HepG2 (cell line): ENCODE measurements around the gene IGF2BP3. TPM values are rescaled to one million over a fixed set of nuclear protein-coding genes. Genes with fewer than 3 reads are reported as not detected.
A peak's percentile ranks its signal among the peaks of the same experiment; 100 is the strongest.

Experiments used
- ATAC-seq: fragments of 200-7000 bp; cut with Tn5 transposase; 3 replicates; pipeline ENCODE4 v1.9.1; 2020; ENCODE audit warnings: mild to moderate bottlenecking, moderate library complexity
- BruUV-seq: library from RNA; stranded (reverse); fragments of 400-500 nt; replicated peaks from 2 replicates; lab custom pipeline; 2021; lab: Mats Ljungman, UMichigan
- CTCF ChIA-PET: fragments of 300-600 bp; formaldehyde crosslinking; extraction: SDS; loops from one replicate; lab custom pipeline; 2021; ENCODE audit warnings: low total read pairs, inconsistent platforms, low intra/inter-chr PET ratio; lab: Yijun Ruan, JAX
- POLR2A ChIA-PET: fragments of 350-600 bp; sonication (Branson Sonifier 250); formaldehyde crosslinking; loops from one replicate; lab custom pipeline; 2020; ENCODE audit warnings: antibody characterized with exemption, inconsistent platforms; lab: Yijun Ruan, JAX
- DNase-seq: peaks from one replicate; pipeline ENCODE4 v3.0.0-alpha.2; 2015; ENCODE audit warnings: low spot score
- FAIRE-seq: peaks from 3 replicates; lab custom pipeline; 2011; peaks lifted over from hg19 to GRCh38; lab: Jason Lieb, UNC
- H2AFZ ChIP-seq: one replicate; pipeline ENCODE4 v1.6.1; 2011; ENCODE audit warnings: low read length, inconsistent platforms
- H3K27ac ChIP-seq: fragments of 300-600 bp; 3 replicates; pipeline ENCODE4 v1.8.0; 2011; ENCODE audit warnings: mixed run types, mild to moderate bottlenecking, mixed read lengths, low read length, inconsistent platforms; ENCODE audit not compliant: insufficient read depth; ENCODE audit errors: extremely low read length
- H3K27me3 ChIP-seq, 2 experiments: fragments of 200-600 bp in 1 of 2; 2 replicates in 1 of 2; 3 replicates in 1 of 2; pipeline versions ENCODE4 v1.6.0 to v1.8.0; 2011; ENCODE audit warnings: low read length in 2 of 2, mild to moderate bottlenecking in 2 of 2, moderate library complexity in 2 of 2, inconsistent platforms in 1 of 2; ENCODE audit not compliant: insufficient read depth in 2 of 2, control insufficient read depth in 1 of 2
- H3K36me3 ChIP-seq, 2 experiments: fragments of 200-600 bp in 1 of 2; replicated peaks in 1 of 2; 2 replicates in 1 of 2; 3 replicates in 1 of 2; pipeline versions ENCODE4 v1.5.1 to v1.8.0; 2011; ENCODE audit warnings: low read length in 2 of 2, inconsistent platforms in 1 of 2; ENCODE audit not compliant: insufficient read depth in 2 of 2, control insufficient read depth in 1 of 2
- H3K4me1 ChIP-seq: 2 replicates; pipeline ENCODE4 v1.5.1; 2012; ENCODE audit warnings: low read length, inconsistent platforms; ENCODE audit not compliant: insufficient read depth
- H3K4me2 ChIP-seq: 2 replicates; pipeline ENCODE4 v1.6.0; 2011; ENCODE audit warnings: low read depth, low read length, inconsistent platforms
- H3K4me3 ChIP-seq, 3 experiments: fragments of 200-600 bp in 1 of 3; sonication (generic), shearing (Covaris generic) in 1 of 3; replicated peaks in 1 of 3; 2 replicates each; pipeline ENCODE4 v1.5.1; 2011 to 2016; ENCODE audit warnings: low read length in 3 of 3, inconsistent platforms in 2 of 3, low read depth in 2 of 3, mild to moderate bottlenecking in 2 of 3, control low read depth in 1 of 3, mixed read lengths in 1 of 3; ENCODE audit not compliant: insufficient read depth in 1 of 3
- H3K79me2 ChIP-seq: one replicate; pipeline ENCODE4 v1.6.1; 2011; ENCODE audit warnings: low read length, inconsistent platforms; ENCODE audit not compliant: insufficient read depth
- H3K9ac ChIP-seq: 2 replicates; pipeline ENCODE4 v1.6.0; 2011; ENCODE audit warnings: mild to moderate bottlenecking, low read depth, low read length, inconsistent platforms; ENCODE audit not compliant: insufficient read depth
- H3K9me3 ChIP-seq: 2 replicates; pipeline ENCODE4 v1.5.1; 2012; ENCODE audit warnings: mild to moderate bottlenecking, low read length
- H4K20me1 ChIP-seq: 2 replicates; pipeline ENCODE4 v1.6.0; 2011; ENCODE audit warnings: inconsistent platforms, mild to moderate bottlenecking, low read length, moderate library complexity; ENCODE audit not compliant: insufficient read depth
- ATF7 ChIP-seq, 2 experiments: fragments of 450-650 bp in 1 of 2; sonication (generic) in 1 of 2; formaldehyde crosslinking in 1 of 2; IDR thresholded peaks; 2 replicates each; pipeline versions ENCODE4 v1.4.0 to v1.6.1; 2016 to 2020; ENCODE audit warnings: antibody characterized with exemption in 1 of 2, mild to moderate bottlenecking in 1 of 2, missing genetic modification reagents in 1 of 2
- CEBPB ChIP-seq: IDR thresholded peaks from 2 replicates; pipeline ENCODE4 v1.6.1; 2011; ENCODE audit warnings: low read depth, low read length, improper control_type of control experiment, borderline replicate concordance
- MAFK ChIP-seq, 2 experiments: IDR thresholded peaks in 1 of 2; conservative IDR thresholded peaks in 1 of 2; 2 replicates each; pipeline ENCODE4 v1.6.1; 2011; ENCODE audit warnings: improper control_type of control experiment in 2 of 2, low read length in 2 of 2
- ZNF121 ChIP-seq: sonication (generic); formaldehyde crosslinking; IDR thresholded peaks from 2 replicates; pipeline ENCODE4 v1.5.0; 2020; ENCODE audit warnings: mild to moderate bottlenecking, missing genetic modification reagents
- WGBS: methylation state at CpG from one replicate; pipeline ENCODE4 v1.1.6; 2017; ENCODE audit warnings: low lambda C conversion rate; 5-methylcytosine and 5-hydroxymethylcytosine counted together
- in situ Hi-C: cut with HindIII; loops from 2 replicates; pipeline ENCODE4 v1.10.0; 2017; ENCODE audit warnings: low pct_unique_long_range_greater_than_20kb; ENCODE audit not compliant: extremely low pct_ligation_motif_present
- intact Hi-C: fragments of 100-400 bp; cut with micrococcal nuclease; formaldehyde crosslinking; loops from one replicate; pipeline ENCODE4 v1.10.0; 2022; ENCODE audit not compliant: unreplicated experiment
- polyA plus RNA-seq, 8 experiments: library from polyadenylated mRNA; depleted of rRNA in 3 of 8; stranded (reverse) in 7 of 8; unstranded in 1 of 8; fragments of >200 nt; fragmentation: Illumina TruSeq in 4 of 8; extraction: Trizol in 4 of 8; gene quantifications; 2 replicates each; pipeline versions ENCODE4 v1.2.1 to v1.2.3, GENCODE V29; 2011 to 2016; ENCODE audit warnings: low read depth in 4 of 8, missing spikeins in 1 of 8, mixed read lengths in 1 of 8; ENCODE audit not compliant: insufficient read depth in 1 of 8
- total RNA-seq, 5 experiments: library from RNA; depleted of rRNA; stranded (reverse); fragments of >200 nt; fragmentation: Illumina TruSeq; extraction: Trizol; gene quantifications; 2 replicates each; pipeline ENCODE4 v1.2.3, GENCODE V29; 2016; ENCODE audit warnings: low read depth in 1 of 5
- TF ChIP-seq, protein P1 (sequence below): sonication (generic); formaldehyde crosslinking; IDR thresholded peaks from 2 replicates; pipeline ENCODE4 v1.8.1; 2023; ENCODE audit warnings: mild to moderate bottlenecking, inconsistent platforms, moderate library complexity, missing genetic modification reagents, borderline replicate concordance

The IGF2BP3 gene
- total and polyA plus RNA-seq, 2 of the 13 experiments (the other 11 are each of a cell fraction or from before 2014, with no cell fraction given) = 37.7 to 39.5 TPM

- ChIA-PET CTCF (no interaction called here), POLR2A (interaction anchor here (1.5 kb wide), 1 partner anchor 38 kb away, joined by 6 read pairs; no protein-coding TSS in a partner anchor)
- H3K4me3 ChIP-seq = no peak overlapping the region
- H4K20me1 ChIP-seq = no peaks in the 10 kb centered on the region
- no peaks in the 10 kb centered on the region for H3K9me3 ChIP-seq
- TF ChIP-seq, protein P1, sequence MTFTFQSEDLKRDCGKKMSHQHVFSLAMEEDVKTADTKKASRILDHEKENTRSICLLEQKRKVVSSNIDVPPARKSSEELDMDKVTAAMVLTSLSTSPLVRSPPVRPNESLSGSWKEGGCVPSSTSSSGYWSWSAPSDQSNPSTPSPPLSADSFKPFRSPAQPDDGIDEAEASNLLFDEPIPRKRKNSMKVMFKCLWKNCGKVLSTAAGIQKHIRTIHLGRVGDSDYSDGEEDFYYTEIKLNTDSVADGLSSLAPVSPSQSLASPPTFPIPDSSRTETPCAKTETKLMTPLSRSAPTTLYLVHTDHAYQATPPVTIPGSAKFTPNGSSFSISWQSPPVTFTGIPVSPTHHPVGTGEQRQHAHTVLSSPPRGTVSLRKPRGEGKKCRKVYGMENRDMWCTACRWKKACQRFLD (CRISPR knock-in tag) = no peak
- TF ChIP-seq MAFK (conservative IDR thresholded peaks at IDR 0.05 in 1 of 2, IDR thresholded peaks at IDR 0.05 in 1 of 2; ENCODE audit: low read length in 2 of 2) = 0 out of 4 replicates have a peak, but pooled peaks of 1 of the 2 experiments have one; percentile 2
- no peak overlapping the region for H3K9ac ChIP-seq
- peaks cover 60% of the 10 kb centered on the region for H3K4me1 ChIP-seq
- no peaks in the 10 kb centered on the region for H3K27me3 ChIP-seq
- FAIRE-seq = no peak
- intact Hi-C loops (loop anchor here (2.0 kb wide), 1 partner anchor 63 kb away; no protein-coding TSS in a partner anchor), in situ Hi-C loops (no loop called here)
- no peaks in the 10 kb centered on the region for H3K79me2 ChIP-seq
- ATAC-seq = no peak
- no peak overlapping the region for H3K27ac ChIP-seq
- no peak overlapping the region for H3K4me2 ChIP-seq
- no peak overlapping the region for H2AFZ ChIP-seq
- BruUV-seq = no TSS peak
- peaks cover 2 to 35% of the 10 kb centered on the region in 2 experiments; a peak in 4 of 5 replicates for H3K36me3 ChIP-seq
- no peak for DNase-seq
Observed at GRCh38 chr7:23332193-23332592, 138.1 kb downstream of the IGF2BP3 start.

DNA sequence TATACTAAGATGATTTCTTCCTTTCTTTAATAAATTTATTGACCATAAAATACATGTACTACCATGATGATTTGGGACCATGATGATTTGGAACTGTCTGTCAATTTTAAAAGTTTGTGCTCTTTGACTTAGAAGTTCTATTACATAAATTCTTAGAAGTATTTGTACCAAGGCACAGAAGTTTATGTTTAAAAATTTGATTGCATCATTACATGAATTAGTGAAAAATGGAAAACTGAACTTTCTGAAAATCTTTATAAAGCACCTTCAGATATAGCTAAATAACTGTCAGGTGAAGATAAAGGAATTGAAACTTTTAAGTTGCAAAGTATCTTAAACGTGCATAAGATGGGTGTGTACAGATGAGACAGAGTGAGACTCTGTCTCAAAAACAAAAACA is 139.2 kb downstream of the IGF2BP3 start:
- Histone ChIP-seq H3K27ac (no peak overlapping the region), H2AFZ (no peak overlapping the region), H3K9me3 (no peaks in the 10 kb centered on the region), H3K4me1 (peaks cover 49% of the 10 kb centered on the region), H3K4me3 (no peak overlapping the region), H3K27me3 (no peaks in the 10 kb centered on the region)
- CTCF ChIA-PET = no interaction called here
- in situ Hi-C loops = no loop called here
- DNase-seq (no peak), FAIRE-seq (no peak)
- WGBS = 95% methylated on average over 1 of the region's 1 CpG
- TF ChIP-seq CEBPB (peak; percentile 25; the same call in 1 of the 2 replicates), ZNF121 (CRISPR knock-in tag) (no peak), ATF7 (IDR thresholded peaks at IDR 0.05) (peak; percentile 43; the same call in 1 of the 2 replicates), ATF7 (CRISPR knock-in tag; IDR thresholded peaks at IDR 0.05) (no peak)
- TF ChIP-seq, all 625 proteins: peak for 2
- BruUV-seq = no TSS peak
- H3K4me2 ChIP-seq = no peak overlapping the region
- H3K36me3 ChIP-seq = peaks cover 2 to 35% of the 10 kb centered on the region in 2 experiments; a peak in 4 of 5 replicates
- no peaks in the 10 kb centered on the region for H4K20me1 ChIP-seq
- H3K79me2 ChIP-seq = no peaks in the 10 kb centered on the region
- intact Hi-C loops = no loop called here
- H3K9ac ChIP-seq = no peak overlapping the region
- POLR2A ChIA-PET = no interaction called here
- no peak for ATAC-seq
